Breast epithelium (tissue), 4 donors: ENCODE data around the gene PLPP7. TPM values are rescaled to one million over a fixed set of nuclear protein-coding genes. Genes with fewer than 3 reads are reported as not detected.
"Not testable (repeated sequence)": the region's sequence is repeated elsewhere in the genome, so short reads cannot be mapped to it uniquely, and the experiment has no call there.

Experiments
- DNase-seq, 2 donors: peaks; one replicate each; pipeline ENCODE4 v3.0.0-alpha.2; 2019; ENCODE audit warnings: low spot score in 2 of 2
- H3K27ac ChIP-seq, 2 donors: fragments of 200-600 bp; sonication (generic) in 1 of 2; one replicate each; pipeline ENCODE4 v1.5.1; 2016 to 2019; ENCODE audit warnings: mild to moderate bottlenecking in 1 of 2
- H3K27me3 ChIP-seq, 2 donors: fragments of 200-600 bp; sonication (generic) in 1 of 2; one replicate each; pipeline versions ENCODE4 v1.5.1 to v1.6.0; 2017 to 2019; ENCODE audit warnings: control low read depth in 1 of 2, mild to moderate bottlenecking in 1 of 2
- H3K36me3 ChIP-seq: fragments of 200-600 bp; one replicate; pipeline ENCODE4 v1.5.1; 2019
- H3K4me1 ChIP-seq, 2 donors: fragments of 200-600 bp; sonication (generic); one replicate each; pipeline ENCODE4 v1.5.1; 2016 to 2019; ENCODE audit warnings: control low read depth in 1 of 2
- H3K4me3 ChIP-seq, 3 donors: fragments of 200-600 bp; sonication (generic); 1 replicate in 2 of 3; 2 replicates in 1 of 3; pipeline ENCODE4 v1.5.1; 2016 to 2019; ENCODE audit warnings: mild to moderate bottlenecking in 3 of 3, moderate library complexity in 2 of 3
- H3K9me3 ChIP-seq, 2 donors: fragments of 200-600 bp; sonication (generic) in 1 of 2; one replicate each; pipeline ENCODE4 v1.5.1; 2016 to 2019; ENCODE audit warnings: control low read depth in 1 of 2
- POLR2A ChIP-seq: fragments of 450-650 bp; IDR thresholded peaks from one replicate; pipeline ENCODE4 v1.6.1; 2016; ENCODE audit warnings: antibody characterized with exemption, mild to moderate bottlenecking, moderate library complexity
- POLR2AphosphoS5 ChIP-seq, 3 donors: sonication (generic); formaldehyde crosslinking; IDR thresholded peaks; one replicate each; pipeline ENCODE4 v1.6.1; 2017; ENCODE audit warnings: antibody characterized with exemption in 3 of 3
- intact Hi-C: fragments of 100-400 bp; cut with DNase I; formaldehyde crosslinking; loops from one replicate; pipeline ENCODE4 v1.15.1; 2023; ENCODE audit warnings: low total_unique reads
- total RNA-seq, 3 donors: library from RNA; depleted of rRNA; stranded (reverse); fragments of >200 nt; gene quantifications; one replicate each; pipeline ENCODE4 v1.1.0, GENCODE V29; 2016
- TF ChIP-seq, protein P1 (sequence below), 3 donors: fragments of 450-650 bp; IDR thresholded peaks; one replicate each; pipeline ENCODE4 v1.5.1; 2016 to 2017; ENCODE audit warnings: antibody characterized with exemption in 3 of 3, mild to moderate bottlenecking in 3 of 3, moderate library complexity in 3 of 3

PLPP7 gene
- total RNA-seq, 3 donors from 2014 or later: 5.0 to 14.1 (median 9.3) TPM

DNA sequence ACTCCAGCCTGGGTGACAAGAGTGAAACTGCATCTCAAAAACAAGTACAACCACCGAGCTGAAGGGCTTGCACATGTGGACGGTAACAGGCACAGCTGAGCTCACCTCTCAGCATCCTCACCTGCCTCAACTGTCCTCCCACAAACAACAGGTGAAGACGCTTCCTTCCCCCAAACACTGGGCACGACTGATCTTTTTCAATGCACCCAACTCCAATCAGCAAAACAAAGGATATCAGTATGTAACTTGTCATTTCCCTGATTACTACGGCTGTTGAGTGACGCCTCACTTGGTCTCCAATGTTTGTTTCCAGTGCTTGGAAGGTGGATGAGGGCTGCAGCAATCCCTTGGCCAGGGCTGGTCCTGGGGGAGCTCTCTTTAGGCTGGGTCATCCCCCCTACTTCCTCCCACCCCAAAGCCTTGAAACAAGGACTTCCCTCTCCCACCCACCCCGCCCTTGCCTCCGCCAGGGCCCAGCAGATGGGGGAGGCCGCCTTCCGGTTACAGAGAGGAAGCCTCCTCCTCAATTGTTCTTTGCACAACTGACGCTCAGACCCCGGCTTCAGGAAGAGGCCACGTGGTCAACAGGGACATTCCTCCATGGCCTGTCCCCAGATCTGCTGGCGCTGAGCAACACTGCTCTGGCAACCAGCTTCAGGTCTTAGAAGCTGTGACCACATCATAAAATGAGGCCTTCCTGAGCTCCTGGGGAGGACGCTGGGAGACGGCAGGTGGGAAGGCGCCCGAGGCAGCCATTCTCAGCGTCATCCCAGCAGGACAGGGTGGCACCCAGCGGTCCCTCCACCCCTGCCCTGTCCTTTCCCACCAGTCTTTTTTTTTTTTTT lies 19.1 kb upstream of the PLPP7 start:
- H3K36me3 ChIP-seq: no peaks in the 10 kb centered on the region
- no peaks in the 10 kb centered on the region for H3K9me3 ChIP-seq
- H3K27me3 ChIP-seq: no peaks in the 10 kb centered on the region
- TF ChIP-seq, protein P1, sequence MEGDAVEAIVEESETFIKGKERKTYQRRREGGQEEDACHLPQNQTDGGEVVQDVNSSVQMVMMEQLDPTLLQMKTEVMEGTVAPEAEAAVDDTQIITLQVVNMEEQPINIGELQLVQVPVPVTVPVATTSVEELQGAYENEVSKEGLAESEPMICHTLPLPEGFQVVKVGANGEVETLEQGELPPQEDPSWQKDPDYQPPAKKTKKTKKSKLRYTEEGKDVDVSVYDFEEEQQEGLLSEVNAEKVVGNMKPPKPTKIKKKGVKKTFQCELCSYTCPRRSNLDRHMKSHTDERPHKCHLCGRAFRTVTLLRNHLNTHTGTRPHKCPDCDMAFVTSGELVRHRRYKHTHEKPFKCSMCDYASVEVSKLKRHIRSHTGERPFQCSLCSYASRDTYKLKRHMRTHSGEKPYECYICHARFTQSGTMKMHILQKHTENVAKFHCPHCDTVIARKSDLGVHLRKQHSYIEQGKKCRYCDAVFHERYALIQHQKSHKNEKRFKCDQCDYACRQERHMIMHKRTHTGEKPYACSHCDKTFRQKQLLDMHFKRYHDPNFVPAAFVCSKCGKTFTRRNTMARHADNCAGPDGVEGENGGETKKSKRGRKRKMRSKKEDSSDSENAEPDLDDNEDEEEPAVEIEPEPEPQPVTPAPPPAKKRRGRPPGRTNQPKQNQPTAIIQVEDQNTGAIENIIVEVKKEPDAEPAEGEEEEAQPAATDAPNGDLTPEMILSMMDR (IDR thresholded peaks at IDR 0.05): no peak
- TF ChIP-seq POLR2A (no peak), POLR2AphosphoS5 (IDR thresholded peaks at IDR 0.05) (no peak)
- H3K4me3 ChIP-seq: peak overlapping the region in 1 of 3 donors; percentile 15
- intact Hi-C loops: no loop called here
- DNase-seq: peak in 1 of 2 donors; percentile 42
- H3K4me1 ChIP-seq: no peaks in the 10 kb centered on the region
- peak overlapping the region; percentile 57 to 68 for H3K27ac ChIP-seq

DNA sequence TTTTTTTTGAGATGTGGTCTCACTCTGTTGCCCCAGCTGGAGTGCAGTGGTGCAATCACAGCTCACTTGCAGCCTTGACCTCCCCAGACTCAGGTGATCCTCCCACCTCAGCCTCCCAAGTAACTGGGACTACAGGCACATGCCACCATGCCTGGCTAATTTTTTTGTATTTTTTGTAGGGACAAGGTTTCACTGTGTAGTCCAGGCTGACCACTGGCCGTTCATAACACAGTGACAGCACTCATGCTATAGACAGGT lies 18.6 kb upstream of the PLPP7 start:
- not testable (repeated sequence) for DNase-seq, H3K4me3 ChIP-seq

DNA sequence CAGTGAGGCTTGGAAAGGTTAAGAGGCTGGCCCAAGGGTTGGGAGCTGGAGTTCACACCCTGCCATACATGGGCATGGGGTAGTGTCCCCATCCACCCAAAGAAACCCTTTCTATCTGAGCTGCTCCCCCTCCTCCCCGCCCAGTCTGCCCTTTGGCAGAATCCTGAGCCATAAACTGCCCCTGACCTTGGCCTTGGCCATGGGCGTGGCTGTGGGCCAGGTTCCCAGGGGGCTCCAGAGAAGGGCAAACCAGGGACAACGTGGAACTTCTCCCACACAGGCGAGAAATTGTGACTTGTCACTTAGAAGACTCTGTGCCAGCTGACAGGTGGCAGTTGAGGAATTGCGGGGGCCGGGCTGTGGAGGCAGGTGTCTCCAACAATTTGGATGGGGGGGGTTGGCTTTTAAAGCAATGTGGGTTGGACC lies 18.0 kb upstream of the PLPP7 start:
- no peaks in the 10 kb centered on the region for H3K4me1 ChIP-seq
- H3K27ac ChIP-seq: peak overlapping the region; percentile 41 to 57
- DNase-seq: no peak
- TF ChIP-seq POLR2AphosphoS5 (IDR thresholded peaks at IDR 0.05) (no peak), POLR2A (no peak)
- TF ChIP-seq, protein P1 (IDR thresholded peaks at IDR 0.05): no peak
- intact Hi-C loops: no loop called here
- no peaks in the 10 kb centered on the region for H3K36me3 ChIP-seq
- H3K4me3 ChIP-seq: no peak overlapping the region
- no peaks in the 10 kb centered on the region for H3K27me3 ChIP-seq
- no peaks in the 10 kb centered on the region for H3K9me3 ChIP-seq

More for the DNA sequence above, 18.6 kb upstream of the PLPP7 start:
- H3K9me3 ChIP-seq, intact Hi-C loops, H3K27me3 ChIP-seq, H3K36me3 ChIP-seq, H3K4me1 ChIP-seq: not testable (repeated sequence)
- H3K27ac ChIP-seq: peak overlapping the region; percentile 41 to 57

DNA sequence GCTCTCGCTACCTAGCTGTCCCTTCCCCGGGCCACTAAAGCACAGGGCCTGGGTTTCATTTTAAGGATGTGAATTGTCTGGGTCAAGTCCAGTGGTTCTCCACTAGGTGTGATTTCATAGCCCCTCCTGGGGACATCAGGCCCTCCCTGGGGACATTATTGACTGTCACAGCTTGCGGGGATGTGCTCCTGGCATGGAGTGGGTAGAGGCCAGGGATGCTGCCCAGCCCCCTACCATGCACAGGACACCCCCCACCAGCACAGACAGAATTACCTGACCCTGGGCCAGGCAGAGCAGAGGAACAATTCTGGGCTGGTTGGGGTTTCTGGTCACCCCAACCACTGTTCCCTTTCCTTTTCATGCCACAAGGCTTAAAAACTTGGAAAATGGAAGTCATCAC lies 17.3 kb upstream of the PLPP7 start:
- Histone ChIP-seq H3K27ac (peak overlapping the region in 1 of 2 donors; percentile 38), H3K4me3 (no peak overlapping the region), H3K27me3 (no peaks in the 10 kb centered on the region), H3K4me1 (no peaks in the 10 kb centered on the region), H3K36me3 (no peaks in the 10 kb centered on the region), H3K9me3 (no peaks in the 10 kb centered on the region)
- intact Hi-C loops: no loop called here
- no peak for DNase-seq
- TF ChIP-seq, protein P1 (IDR thresholded peaks at IDR 0.05): no peak
- no peak for TF ChIP-seq POLR2A
- no peak for TF ChIP-seq POLR2AphosphoS5 (IDR thresholded peaks at IDR 0.05)

DNA sequence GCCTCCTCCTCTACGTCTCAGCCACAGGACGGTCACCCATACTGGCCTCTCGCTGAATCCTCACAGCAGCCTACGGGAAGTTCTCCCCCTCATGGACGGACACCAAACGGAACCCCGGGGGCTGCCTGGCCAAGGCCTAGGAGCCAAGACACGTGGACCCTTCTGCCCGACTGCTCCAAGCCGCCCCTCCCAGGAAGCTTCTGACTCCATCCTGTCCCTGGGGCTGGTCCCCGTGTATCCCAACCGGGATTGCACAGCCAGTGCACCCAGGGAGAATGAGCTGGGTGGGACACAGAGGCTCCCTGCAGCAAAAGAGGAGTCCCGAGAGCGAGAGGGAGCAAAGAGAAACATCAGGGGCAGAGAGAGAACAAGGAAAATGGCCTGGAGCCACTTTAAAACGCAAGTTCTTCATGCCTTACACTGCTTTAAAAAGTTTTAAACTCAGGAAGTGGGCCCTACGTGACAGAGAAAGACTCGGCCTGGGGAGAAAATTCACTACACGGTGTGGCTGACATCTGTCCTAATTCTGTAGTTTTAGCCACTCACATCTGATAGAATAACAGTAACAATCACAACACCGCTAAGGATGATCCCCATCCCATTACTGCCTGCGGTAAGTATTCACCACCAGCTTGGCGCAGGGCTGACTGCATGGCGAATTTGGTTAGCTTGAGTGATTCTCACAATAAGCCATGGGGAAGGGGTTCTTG lies 16.2 kb upstream of the PLPP7 start:
- H3K27me3 ChIP-seq: no peaks in the 10 kb centered on the region
- DNase-seq: no peak
- no peaks in the 10 kb centered on the region for H3K4me1 ChIP-seq
- intact Hi-C loops: no loop called here
- H3K9me3 ChIP-seq: no peaks in the 10 kb centered on the region
- peak overlapping the region; percentile 26 to 75 for H3K27ac ChIP-seq
- no peaks in the 10 kb centered on the region for H3K36me3 ChIP-seq
- TF ChIP-seq, protein P1 (IDR thresholded peaks at IDR 0.05): no peak
- TF ChIP-seq POLR2A (no peak), POLR2AphosphoS5 (IDR thresholded peaks at IDR 0.05) (no peak)
- peak overlapping the region; percentile 71 to 90 (median 73) for H3K4me3 ChIP-seq
